HepG2 (cell line): ENCODE results near the gene KIF22. TPM values are rescaled to one million over a fixed set of nuclear protein-coding genes. Genes with fewer than 3 reads are reported as not detected.
A peak's percentile ranks its signal among the peaks of the same experiment; 100 is the strongest.

Experiments
- BRD4 ChIP-seq: sonication (generic); formaldehyde crosslinking; IDR thresholded peaks from 2 replicates; pipeline ENCODE4 v1.4.0; 2020; ENCODE audit warnings: missing genetic modification reagents
- EED ChIP-seq: sonication (generic); formaldehyde crosslinking; IDR thresholded peaks from 2 replicates; pipeline ENCODE4 v1.5.0; 2020; ENCODE audit warnings: mild to moderate bottlenecking, missing genetic modification reagents
- ERF ChIP-seq: IDR thresholded peaks from 2 replicates; pipeline ENCODE4 v1.6.1; 2018; ENCODE audit warnings: missing biosample characterization, missing genetic modification reagents
- ETV5 ChIP-seq: IDR thresholded peaks from 2 replicates; pipeline ENCODE4 v1.6.1; 2018; ENCODE audit warnings: missing biosample characterization, missing genetic modification reagents, inconsistent platforms, borderline replicate concordance
- EZH2 ChIP-seq: conservative IDR thresholded peaks from 2 replicates; pipeline ENCODE4 v1.6.1; 2012; ENCODE audit warnings: mild to moderate bottlenecking, low read depth, low read length, moderate library complexity
- GTF2F1 ChIP-seq: fragments of 150-350 bp; IDR thresholded peaks from 2 replicates; pipeline ENCODE4 v1.6.1; 2014; ENCODE audit warnings: low read length
- HCFC1 ChIP-seq: fragments of 150-350 bp; IDR thresholded peaks from 2 replicates; pipeline ENCODE4 v1.6.1; 2014; ENCODE audit warnings: low read depth, low read length
- IRF2 ChIP-seq: IDR thresholded peaks from 2 replicates; pipeline ENCODE4 v1.6.1; 2018; ENCODE audit warnings: missing genetic modification reagents, missing compliant biosample characterization
- KAT7 ChIP-seq: IDR thresholded peaks from 2 replicates; pipeline ENCODE4 v1.6.1; 2018; ENCODE audit warnings: borderline replicate concordance, missing compliant biosample characterization
- KAT8 ChIP-seq: IDR thresholded peaks from 2 replicates; pipeline ENCODE4 v1.6.1; 2016; ENCODE audit warnings: missing genetic modification reagents, missing compliant biosample characterization
- KMT2B ChIP-seq: IDR thresholded peaks from 2 replicates; pipeline ENCODE4 v1.6.1; 2016; ENCODE audit warnings: missing genetic modification reagents, missing compliant biosample characterization
- NAIF1 ChIP-seq: sonication (generic); formaldehyde crosslinking; IDR thresholded peaks from 2 replicates; pipeline ENCODE4 v1.5.0; 2020; ENCODE audit warnings: mild to moderate bottlenecking, missing genetic modification reagents, borderline replicate concordance
- PHB2 ChIP-seq: fragments of 450-650 bp; IDR thresholded peaks from 2 replicates; pipeline ENCODE4 v1.6.1; 2018; ENCODE audit not compliant: partially characterized antibody
- RAD51 ChIP-seq: fragments of 450-650 bp; IDR thresholded peaks from 2 replicates; pipeline ENCODE4 v1.6.1; 2016; ENCODE audit warnings: borderline replicate concordance
- RCOR2 ChIP-seq: IDR thresholded peaks from 2 replicates; pipeline ENCODE4 v1.6.1; 2016; ENCODE audit warnings: missing biosample characterization, missing genetic modification reagents
- STAT5B ChIP-seq: sonication (generic); formaldehyde crosslinking; IDR thresholded peaks from 2 replicates; pipeline ENCODE4 v1.4.0; 2020; ENCODE audit warnings: missing genetic modification reagents
- TAF15 ChIP-seq: fragments of 200-400 bp; formaldehyde crosslinking; IDR thresholded peaks from one replicate; pipeline ENCODE4 v1.6.1; 2018; ENCODE audit warnings: mild to moderate bottlenecking, low read depth, low read length; ENCODE audit not compliant: poor library complexity, severe bottlenecking
- TBP ChIP-seq: sonication (generic); formaldehyde crosslinking; IDR thresholded peaks from 2 replicates; pipeline ENCODE4 v1.5.0; 2020; ENCODE audit warnings: missing genetic modification reagents
- U2AF2 ChIP-seq: fragments of 200-400 bp; formaldehyde crosslinking; IDR thresholded peaks from 2 replicates; pipeline ENCODE4 v1.6.1; 2017; ENCODE audit warnings: low read depth, mild to moderate bottlenecking, low read length
- WIZ ChIP-seq: sonication (generic); formaldehyde crosslinking; IDR thresholded peaks from 2 replicates; pipeline ENCODE4 v1.5.1; 2020; ENCODE audit warnings: mild to moderate bottlenecking, missing genetic modification reagents
- ZFP82 ChIP-seq: sonication (generic); formaldehyde crosslinking; IDR thresholded peaks from 2 replicates; pipeline ENCODE4 v1.5.1; 2020; ENCODE audit warnings: mild to moderate bottlenecking, missing genetic modification reagents, borderline replicate concordance
- ZFX ChIP-seq: sonication (generic); formaldehyde crosslinking; IDR thresholded peaks from 2 replicates; pipeline ENCODE4 v1.4.0; 2020; ENCODE audit warnings: mild to moderate bottlenecking, low read depth, missing genetic modification reagents, moderate library complexity
- ZNF224 ChIP-seq: sonication (generic); formaldehyde crosslinking; IDR thresholded peaks from 2 replicates; pipeline ENCODE4 v1.5.0; 2020; ENCODE audit warnings: mild to moderate bottlenecking, missing genetic modification reagents
- ZNF331 ChIP-seq: sonication (generic); formaldehyde crosslinking; IDR thresholded peaks from 2 replicates; pipeline ENCODE4 v1.4.0; 2020; ENCODE audit warnings: missing genetic modification reagents
- ZNF441 ChIP-seq: sonication (generic); formaldehyde crosslinking; IDR thresholded peaks from 2 replicates; pipeline ENCODE4 v1.7.0; 2021; ENCODE audit warnings: missing genetic modification reagents, borderline replicate concordance
- ZNF776 ChIP-seq: sonication (generic); formaldehyde crosslinking; IDR thresholded peaks from 2 replicates; pipeline ENCODE4 v1.4.0; 2020; ENCODE audit warnings: mild to moderate bottlenecking, missing genetic modification reagents
- polyA plus RNA-seq, 8 experiments: library from polyadenylated mRNA; depleted of rRNA in 3 of 8; stranded (reverse) in 7 of 8; unstranded in 1 of 8; fragments of >200 nt; fragmentation: Illumina TruSeq in 4 of 8; extraction: Trizol in 4 of 8; gene quantifications; 2 replicates each; pipeline versions ENCODE4 v1.2.1 to v1.2.3, GENCODE V29; 2011 to 2016; ENCODE audit warnings: low read depth in 4 of 8, missing spikeins in 1 of 8, mixed read lengths in 1 of 8; ENCODE audit not compliant: insufficient read depth in 1 of 8
- total RNA-seq, 5 experiments: library from RNA; depleted of rRNA; stranded (reverse); fragments of >200 nt; fragmentation: Illumina TruSeq; extraction: Trizol; gene quantifications; 2 replicates each; pipeline ENCODE4 v1.2.3, GENCODE V29; 2016; ENCODE audit warnings: low read depth in 1 of 5
- TF ChIP-seq, protein P1 (sequence below): sonication (generic); formaldehyde crosslinking; IDR thresholded peaks from 2 replicates; pipeline ENCODE4 v1.5.0; 2020; ENCODE audit warnings: missing genetic modification reagents
- TF ChIP-seq, protein P2 (sequence below): sonication (generic); formaldehyde crosslinking; IDR thresholded peaks from 2 replicates; pipeline ENCODE4 v1.4.0; 2020; ENCODE audit warnings: mild to moderate bottlenecking, missing genetic modification reagents
- TF ChIP-seq, protein P3 (sequence below): sonication (generic); formaldehyde crosslinking; IDR thresholded peaks from 2 replicates; pipeline ENCODE4 v1.9.0; 2021; ENCODE audit warnings: missing genetic modification reagents, borderline replicate concordance

The KIF22 gene
- total and polyA plus RNA-seq, 2 of the 13 experiments (the other 11 are each of a cell fraction or from before 2014, with no cell fraction given), result 95.8 to 118 TPM

DNA sequence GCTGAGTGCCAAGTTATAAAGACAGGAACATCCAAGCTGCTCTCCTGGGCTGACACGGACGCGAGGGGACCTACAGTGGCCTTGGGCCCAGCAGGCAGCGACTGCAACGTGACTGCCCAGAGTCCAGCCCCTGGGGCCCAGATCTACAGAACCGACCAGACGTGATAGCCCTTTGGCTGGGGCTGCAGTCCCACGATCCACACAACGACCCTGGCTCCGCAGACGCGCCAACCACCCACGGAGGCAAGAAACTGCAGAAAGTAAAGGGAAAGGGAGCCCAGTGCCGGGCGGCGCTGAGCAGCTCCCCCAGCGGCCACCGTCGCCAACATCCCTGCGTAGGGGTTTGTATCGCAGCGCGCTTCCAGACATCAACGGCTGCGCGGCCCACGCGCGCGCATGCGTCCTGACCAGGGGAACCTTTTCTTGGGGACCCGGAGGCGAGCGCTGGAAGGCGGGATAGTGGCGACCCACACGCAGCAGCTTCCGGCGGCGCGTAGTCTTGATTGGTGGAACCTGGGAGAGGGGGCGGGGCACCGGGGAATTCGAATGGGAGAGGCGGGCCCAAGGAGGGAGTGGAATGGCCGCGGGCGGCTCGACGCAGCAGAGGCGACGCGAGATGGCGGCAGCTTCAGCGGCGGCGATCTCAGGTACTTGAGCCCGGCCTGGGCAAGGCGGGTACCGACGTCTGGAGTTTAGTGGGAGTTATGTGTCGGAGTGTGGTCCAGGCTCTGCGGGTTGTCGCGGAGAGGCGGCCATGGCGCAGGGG, at the start of gene KIF22 (continued):
- TF ChIP-seq WIZ (CRISPR knock-in tag), result no peak
- TF ChIP-seq ETV5 (CRISPR knock-in tag), result peak; percentile 49
- peak; percentile 96 for TF ChIP-seq ZFX (CRISPR knock-in tag)
- TF ChIP-seq IRF2 (CRISPR knock-in tag), result peak; percentile 89
- peak; percentile 89 for TF ChIP-seq KMT2B (CRISPR knock-in tag)
- no peak for TF ChIP-seq RAD51
- TF ChIP-seq HCFC1, result peak; percentile 70
- no peak for TF ChIP-seq ZFP82 (CRISPR knock-in tag)
- TF ChIP-seq RCOR2 (CRISPR knock-in tag), result 0 out of 2 replicates have a peak, but pooled peaks have one; percentile 46
- TF ChIP-seq TAF15, result no peak
- peak; percentile 88; the same call in 1 of the 2 replicates for TF ChIP-seq ZNF224 (CRISPR knock-in tag)
- peak; percentile 60; the same call in 1 of the 2 replicates for TF ChIP-seq U2AF2
- peak; percentile 86; the same call in 1 of the 2 replicates for TF ChIP-seq ZNF331 (CRISPR knock-in tag)
- no peak for TF ChIP-seq EZH2
- peak; percentile 97 for TF ChIP-seq KAT7 (CRISPR knock-in tag)
- peak; percentile 79; the same call in 1 of the 2 replicates for TF ChIP-seq TBP (CRISPR knock-in tag)
- peak; percentile 89 for TF ChIP-seq EED (CRISPR knock-in tag)
- peak; percentile 50; the same call in 1 of the 2 replicates for TF ChIP-seq BRD4
- TF ChIP-seq GTF2F1, result 0 out of 2 replicates have a peak, but pooled peaks have one; percentile 20
- TF ChIP-seq STAT5B (CRISPR knock-in tag), result no peak
- peak; percentile 96 for TF ChIP-seq KAT8 (CRISPR knock-in tag)
- TF ChIP-seq ZNF776 (CRISPR knock-in tag), result peak; percentile 96; the same call in 1 of the 2 replicates
- TF ChIP-seq, protein P1, sequence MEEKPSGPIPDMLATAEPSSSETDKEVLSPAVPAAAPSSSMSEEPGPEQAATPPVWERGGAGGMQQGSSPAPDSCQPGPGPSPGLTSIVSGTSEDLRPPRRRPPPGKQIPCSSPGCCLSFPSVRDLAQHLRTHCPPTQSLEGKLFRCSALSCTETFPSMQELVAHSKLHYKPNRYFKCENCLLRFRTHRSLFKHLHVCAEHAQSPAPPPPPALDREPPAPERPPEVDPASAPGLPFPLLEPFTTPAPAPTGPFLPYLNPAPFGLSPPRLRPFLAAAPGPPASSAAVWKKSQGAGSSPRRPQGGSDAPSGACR (CRISPR knock-in tag), result peak; percentile 65; the same call in 1 of the 2 replicates
- TF ChIP-seq, protein P2, sequence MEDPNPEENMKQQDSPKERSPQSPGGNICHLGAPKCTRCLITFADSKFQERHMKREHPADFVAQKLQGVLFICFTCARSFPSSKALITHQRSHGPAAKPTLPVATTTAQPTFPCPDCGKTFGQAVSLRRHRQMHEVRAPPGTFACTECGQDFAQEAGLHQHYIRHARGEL, result no peak
- no peak for TF ChIP-seq PHB2
- TF ChIP-seq, protein P3, sequence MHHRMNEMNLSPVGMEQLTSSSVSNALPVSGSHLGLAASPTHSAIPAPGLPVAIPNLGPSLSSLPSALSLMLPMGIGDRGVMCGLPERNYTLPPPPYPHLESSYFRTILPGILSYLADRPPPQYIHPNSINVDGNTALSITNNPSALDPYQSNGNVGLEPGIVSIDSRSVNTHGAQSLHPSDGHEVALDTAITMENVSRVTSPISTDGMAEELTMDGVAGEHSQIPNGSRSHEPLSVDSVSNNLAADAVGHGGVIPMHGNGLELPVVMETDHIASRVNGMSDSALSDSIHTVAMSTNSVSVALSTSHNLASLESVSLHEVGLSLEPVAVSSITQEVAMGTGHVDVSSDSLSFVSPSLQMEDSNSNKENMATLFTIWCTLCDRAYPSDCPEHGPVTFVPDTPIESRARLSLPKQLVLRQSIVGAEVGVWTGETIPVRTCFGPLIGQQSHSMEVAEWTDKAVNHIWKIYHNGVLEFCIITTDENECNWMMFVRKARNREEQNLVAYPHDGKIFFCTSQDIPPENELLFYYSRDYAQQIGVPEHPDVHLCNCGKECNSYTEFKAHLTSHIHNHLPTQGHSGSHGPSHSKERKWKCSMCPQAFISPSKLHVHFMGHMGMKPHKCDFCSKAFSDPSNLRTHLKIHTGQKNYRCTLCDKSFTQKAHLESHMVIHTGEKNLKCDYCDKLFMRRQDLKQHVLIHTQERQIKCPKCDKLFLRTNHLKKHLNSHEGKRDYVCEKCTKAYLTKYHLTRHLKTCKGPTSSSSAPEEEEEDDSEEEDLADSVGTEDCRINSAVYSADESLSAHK, result no peak
- peak; percentile 88; the same call in 1 of the 2 replicates for TF ChIP-seq ZNF441
- TF ChIP-seq NAIF1 (CRISPR knock-in tag), result peak; percentile 92
- TF ChIP-seq ERF, result peak; percentile 88
